Smooth muscle cell of the brain vasculature (primary cell): Measurements from ENCODE around the gene SPR.

Experiments used
- DNase-seq: peaks from one replicate; pipeline ENCODE4 v3.0.0-alpha.2; 2012; ENCODE audit warnings: low read depth, low spot score

The SPR gene

DNA sequence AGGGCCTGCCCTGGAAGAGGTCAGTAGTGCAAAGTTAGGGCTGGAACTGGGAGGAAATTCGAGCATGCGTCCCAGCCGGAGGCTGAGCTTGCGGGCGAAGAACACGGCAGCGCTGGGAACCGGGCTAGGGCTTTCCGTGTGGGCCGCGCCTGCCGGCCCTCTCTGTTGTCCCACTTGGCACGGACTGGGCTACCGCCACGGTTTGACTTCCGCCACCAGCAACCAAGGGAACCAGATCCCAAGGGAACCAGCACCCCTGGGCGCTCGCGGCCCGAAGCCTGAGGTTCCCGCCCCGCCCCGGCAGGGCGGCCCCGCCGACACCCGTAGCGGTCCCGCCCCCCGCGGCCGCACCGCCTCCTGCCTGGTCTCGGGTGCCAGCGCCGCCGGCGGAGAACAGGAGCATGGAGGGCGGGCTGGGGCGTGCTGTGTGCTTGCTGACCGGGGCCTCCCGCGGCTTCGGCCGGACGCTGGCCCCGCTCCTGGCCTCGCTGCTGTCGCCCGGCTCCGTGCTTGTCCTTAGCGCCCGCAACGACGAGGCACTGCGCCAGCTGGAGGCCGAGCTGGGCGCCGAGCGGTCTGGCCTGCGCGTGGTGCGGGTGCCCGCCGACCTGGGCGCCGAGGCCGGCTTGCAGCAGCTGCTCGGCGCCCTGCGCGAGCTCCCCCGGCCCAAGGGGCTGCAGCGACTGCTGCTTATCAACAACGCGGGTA is at the start of gene SPR:
Gene SPR (plus strand): TSS at position 377 of the 708 bp plus-strand sequence. CDS start 25 bp downstream, at position 402.
- no peak for DNase-seq

DNA sequence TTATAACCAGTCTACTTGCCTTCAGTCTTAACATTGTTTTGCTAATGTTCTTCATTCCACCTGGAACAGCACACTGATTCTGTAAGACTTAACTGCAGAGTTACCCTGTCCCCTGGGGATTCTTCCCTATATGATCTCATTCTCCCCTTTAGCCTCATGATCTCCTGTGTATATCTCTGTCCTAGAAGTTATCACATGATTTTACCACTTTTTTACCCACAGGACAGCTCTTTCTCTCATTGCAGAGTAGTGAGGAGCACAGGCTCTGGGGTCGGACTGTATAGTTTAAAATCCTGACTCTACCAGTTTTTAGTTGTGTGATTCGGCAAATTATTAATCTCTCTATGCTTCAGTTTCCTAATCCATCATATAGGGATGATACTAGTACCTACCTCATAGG is 47.1 kb upstream of the SPR start:
- DNase-seq: no peak

DNA sequence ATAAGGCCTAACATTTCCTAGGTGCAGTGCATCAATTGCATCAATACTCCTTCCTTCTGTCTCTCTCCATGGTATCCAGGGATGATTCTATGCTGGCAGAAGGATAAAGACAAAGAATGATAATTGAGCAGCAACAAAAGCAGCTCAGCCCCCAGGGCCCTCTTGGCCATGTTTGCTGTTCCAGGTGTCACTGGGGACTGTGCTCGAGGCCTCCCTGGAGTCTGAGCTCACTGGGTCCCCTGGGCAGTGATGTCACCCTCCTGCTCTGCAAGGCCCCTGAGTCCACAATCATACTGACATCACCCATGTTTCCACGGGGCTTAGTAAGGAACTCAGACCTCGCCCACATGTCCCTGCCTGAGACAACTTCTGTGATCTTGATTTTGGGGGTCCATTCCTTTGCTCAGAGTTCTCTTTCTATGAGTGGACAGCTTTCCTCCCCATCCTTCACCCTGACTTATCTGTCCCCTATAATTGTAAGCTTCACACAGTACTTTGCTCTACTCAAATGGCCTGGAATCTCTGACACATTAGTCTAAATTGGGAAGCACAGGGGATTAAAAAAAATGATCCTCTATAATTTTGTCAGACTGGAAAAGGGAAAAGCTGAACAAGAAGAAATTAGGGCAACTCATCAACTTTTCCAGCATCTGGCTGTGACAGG is 45.6 kb upstream of the SPR start:
- no peak for DNase-seq

DNA sequence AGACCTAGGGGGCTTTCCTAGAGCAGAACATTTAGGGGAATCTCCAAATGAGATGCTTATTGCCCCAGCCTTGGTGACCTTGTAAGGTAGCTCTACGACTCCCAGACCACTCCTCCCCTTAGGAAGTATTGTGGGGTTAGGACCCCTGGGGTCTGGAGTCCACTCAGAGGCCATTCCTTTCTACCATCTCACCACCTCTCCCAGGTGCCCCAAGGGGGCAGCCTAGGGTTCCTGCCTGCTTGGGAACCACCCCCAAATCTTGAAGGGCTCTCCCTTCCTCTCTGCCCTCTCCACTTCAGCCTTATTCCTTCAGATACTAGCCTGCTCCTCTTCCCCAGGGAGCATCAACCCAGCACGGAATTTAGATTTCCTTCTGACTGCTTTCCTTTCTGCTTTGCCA is 43.9 kb upstream of the SPR start:
- DNase-seq: no peak

DNA sequence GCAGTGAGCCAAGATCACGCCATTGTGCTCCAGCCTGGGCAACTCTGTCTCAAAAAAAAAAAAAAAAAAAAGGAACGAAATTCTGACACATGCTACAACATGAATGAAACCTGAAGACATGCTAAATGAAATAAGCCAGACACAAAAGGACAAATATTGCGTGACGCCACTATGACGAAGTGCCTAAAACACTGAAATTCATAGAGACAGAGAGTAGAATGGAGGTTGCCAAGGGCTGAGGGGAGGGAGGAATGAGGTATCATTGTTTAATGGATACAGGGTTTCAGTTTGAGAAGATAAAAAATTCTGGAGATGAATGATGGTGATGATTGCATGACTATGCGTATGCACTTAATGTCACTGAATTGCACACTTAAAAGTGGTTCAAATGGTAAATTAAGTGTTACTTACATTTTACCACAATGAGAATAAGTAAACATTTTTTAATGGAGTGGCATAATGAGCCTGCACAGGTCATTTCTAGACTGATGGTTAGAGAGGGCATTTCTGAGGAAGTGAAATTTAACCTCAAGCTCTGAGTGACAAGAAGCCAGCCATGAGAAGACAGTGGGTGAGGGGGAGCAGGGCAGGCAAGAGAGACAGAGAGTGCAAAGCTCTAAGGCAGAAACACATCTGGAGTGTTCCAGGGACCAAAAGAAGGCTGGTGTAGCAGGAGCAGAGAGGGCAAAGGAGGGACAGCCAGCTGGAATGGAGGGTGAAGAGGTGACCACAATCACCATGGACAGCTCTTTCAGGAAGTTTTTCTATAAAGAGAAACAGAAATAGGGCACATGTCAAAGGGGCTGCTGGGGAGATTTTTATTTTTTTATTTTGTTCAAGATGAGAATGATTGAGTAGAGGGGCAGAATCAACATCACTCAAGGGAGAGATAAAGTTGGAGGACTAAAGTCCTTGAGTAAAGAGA is 40.8 kb upstream of the SPR start:
- DNase-seq: no peak

DNA sequence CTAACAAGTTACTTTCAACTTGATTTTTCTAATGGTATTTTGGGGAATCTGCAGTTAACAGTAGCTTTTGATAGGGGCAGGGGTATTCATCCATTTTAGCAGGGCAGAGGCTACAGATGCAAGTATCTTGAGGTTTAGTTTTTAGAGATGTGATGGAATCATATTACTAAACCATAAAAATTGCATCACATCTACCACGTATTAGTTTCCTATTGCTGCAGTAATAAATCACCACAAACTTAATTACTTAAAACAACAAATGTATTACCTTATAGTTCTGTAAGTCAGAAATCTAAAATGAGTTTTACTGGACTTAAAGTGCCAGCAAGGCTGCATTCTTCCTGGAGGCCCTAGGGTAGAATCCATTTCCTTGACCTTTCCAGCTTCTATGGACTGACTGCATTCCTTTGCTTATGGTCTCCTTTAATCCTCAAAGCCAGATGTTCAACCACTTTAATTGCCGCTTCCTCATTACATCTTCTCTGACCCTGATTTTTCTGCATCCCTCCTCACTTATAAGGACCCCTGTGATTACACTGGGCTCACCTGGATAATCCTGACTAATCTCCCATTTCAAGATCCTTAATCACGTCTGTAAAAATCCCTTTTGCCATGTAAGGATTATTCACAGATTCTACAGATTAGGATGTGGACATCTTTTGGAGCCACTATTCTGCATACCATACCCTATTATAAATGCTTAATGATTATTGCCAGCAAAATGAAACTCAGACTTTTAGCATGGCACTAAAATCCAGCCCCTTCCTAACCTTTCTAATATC is 39.5 kb upstream of the SPR start:
- DNase-seq: no peak

DNA sequence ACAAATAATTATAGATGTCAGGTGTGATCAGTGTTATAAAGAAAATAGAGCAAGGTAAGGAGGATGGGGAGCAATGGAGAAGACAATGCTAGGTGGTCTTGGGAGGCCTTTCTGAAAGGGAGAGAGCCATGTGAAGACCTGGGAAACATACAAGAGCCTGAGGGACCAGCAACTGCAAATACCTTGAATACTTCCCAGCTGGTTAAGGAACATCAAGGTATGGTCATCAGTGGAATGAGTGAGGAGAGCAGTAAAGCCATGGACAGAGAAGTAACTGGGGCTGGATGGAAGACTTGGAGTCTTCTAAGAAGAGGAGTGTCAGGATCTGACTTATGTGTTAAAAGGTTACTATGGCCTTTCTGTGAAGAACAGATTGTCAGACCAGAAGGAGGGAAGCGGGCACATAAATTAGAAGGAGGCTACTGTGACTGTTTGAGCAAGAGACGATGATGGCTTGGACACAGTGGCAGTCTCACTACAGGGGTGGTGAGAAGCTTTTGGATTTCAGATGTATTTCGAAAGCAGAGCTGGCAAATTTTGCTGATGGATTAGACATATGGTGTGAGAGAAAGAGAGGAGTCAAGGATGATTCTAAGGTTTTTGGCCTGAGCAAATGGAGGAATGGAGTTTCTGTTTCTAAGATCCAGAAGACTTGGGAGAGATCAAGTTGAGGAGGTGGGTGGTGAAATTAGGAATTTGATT is 38.6 kb upstream of the SPR start:
- no peak for DNase-seq

DNA sequence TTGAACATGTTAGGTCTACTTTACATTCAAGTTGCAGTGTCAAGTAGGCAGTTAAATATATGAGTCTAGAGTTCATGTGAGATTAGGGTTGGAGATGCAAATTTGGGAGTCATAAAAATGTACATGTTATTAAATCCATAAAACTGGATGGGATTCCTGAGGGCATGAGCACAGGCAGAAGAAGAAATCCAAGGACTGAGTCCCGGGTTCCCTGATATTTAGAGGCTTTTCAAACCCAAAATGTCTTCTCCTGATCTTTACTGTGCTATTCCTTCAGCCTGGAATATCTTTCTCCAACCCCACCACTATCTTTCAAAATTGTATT is 38.1 kb upstream of the SPR start:
- DNase-seq: no peak

DNA sequence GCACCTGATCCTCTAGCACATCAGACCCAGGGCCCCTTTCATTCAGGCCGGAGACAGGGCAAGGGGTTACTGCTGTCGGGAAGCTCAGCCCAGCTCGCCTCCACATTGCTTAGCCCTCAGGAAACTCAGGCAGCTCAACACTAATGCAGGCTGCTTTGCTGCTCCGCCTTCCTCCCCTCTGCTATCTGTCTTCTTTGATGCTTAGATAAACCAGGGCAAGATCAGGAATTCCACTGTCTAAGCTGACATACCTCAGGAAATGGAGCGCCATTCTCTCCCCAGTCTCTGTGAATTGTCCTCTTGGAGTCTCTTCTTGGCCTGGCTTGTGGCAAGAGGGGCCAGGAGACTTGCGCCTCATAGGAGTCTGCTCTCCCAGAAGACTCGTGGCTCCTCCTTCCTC is 35.9 kb upstream of the SPR start:
- no peak for DNase-seq

DNA sequence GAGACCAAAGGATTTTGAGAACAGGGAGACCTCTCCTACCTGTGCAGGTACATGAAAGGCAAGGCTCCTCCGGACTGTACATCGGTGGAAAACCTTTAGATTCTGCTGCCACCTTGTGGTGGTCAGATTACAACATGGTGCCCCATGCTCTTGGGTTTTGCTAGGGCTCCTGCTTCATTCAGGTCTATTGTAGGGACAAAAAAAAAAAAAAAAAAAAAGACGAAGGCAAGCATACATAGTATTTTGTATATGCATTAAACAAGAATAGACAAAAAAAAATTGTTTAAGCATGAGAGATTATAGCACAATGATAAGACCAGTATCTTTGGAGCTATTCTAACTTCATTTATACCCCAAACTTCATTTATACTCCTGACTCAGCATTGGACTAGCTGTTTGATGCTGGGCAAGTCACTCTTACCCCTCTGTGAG is 27.4 kb upstream of the SPR start:
- DNase-seq: peak; percentile 20

DNA sequence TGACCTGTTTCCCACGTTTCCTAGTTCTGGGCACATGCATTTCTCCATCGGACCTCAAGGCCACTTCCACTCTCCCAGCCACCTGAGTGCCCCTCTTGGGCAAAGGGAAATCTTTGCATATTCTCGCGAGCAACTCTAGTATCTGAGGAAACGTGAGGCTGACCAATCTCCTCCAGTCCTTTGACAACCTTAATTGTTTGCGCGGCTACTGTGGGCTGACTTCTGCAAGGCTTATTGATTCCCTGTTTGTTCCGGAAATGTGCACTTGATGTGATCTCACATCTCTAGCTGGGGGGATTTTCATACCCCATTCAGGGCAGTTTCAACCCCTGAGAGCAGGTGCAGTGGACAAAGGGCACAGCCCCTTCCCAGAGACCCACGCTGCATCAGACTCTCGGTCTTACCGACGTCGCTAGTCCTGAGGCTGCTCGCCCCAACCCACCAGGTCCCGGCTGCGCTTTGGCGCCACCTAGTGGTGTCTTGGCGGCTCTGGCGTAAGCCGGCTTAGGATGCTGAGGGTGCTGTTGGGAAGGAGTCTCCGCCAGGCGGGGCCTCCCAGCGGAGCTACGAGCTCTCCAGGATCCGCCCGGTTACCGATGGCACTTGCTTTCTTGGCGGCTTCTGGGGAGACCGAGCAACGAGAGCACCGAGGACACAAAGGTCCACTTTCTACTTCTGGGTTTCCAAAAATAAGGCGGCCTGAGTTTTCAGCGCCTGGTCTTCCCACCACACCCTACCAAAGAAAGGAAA is 24.8 kb upstream of the SPR start:
- peak; percentile 83 for DNase-seq

DNA sequence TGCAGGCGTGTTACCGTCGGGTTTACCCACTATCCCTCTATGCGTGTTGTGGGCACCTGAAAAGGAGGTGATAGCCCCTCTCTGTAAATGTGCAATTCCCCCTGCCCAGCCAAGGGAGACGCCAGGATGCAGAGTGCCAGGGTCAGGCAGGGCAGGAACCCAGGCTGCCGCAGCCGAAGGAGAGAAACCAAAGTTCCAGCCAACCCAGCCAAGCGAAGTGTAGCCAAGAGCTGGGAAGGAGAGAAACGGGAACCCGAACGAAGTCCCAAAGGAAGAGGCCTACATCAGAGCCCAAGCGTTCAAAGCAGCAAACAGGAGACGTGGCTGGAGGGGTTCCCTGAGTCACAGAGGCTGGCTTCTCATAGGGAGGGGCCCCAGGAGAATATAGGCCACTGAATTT is 24.2 kb upstream of the SPR start:
- DNase-seq: no peak

DNA sequence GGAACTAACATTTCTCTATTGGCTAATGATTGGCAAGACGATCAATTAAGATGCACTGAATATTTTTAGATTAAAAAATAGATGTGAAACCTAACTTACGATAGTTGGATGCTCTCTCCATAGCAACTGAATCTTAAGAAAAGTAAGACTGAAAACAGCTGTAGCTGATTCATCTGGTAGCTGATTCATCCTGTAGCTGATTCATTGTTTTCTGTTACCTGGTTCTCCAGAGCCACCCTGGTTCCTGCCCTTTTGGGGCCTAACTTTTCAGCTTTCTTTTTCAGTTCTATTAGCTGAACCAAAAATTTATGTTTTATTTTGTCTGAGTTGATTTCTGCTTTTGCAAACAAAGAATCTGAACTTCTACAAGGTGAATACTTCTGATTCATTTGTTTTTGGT is 22.7 kb upstream of the SPR start:
- no peak for DNase-seq

DNA sequence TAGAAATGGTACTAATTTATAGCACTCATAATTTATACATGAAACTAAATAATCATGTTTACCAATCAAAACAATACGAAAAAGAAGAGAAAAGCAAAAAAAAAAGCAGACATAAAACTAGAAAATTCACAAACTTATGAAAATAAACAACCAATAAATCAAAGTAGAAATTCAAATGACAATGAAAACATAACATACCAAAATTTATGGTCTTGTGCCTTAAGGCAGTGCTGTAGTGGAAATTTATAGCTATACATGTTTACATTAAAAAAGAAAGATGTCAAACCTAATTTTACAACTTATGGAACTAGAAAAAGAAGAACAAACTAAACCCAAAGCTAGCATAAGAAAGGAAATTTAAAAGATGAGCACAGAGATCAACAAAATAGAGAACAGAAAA is 16.1 kb upstream of the SPR start:
- DNase-seq: no peak

DNA sequence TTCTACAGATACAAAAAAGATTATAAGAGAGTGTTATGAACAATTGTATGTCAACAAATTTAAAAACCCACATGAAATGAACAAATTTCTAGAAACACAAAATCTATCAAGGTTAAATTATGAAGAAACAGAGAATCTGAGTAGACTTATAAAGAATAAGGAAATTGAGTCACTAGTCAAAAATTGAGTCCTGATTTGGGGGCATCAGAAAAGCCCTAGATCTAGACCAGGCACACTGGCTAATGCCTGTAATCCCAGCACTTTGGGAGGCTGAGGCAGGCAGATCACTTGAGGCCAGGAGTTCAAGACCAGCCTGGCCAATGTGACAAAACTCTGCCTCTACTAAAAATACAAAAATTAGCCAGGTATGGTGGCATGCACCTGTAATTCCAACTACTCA is 15.3 kb upstream of the SPR start:
- DNase-seq: no peak

DNA sequence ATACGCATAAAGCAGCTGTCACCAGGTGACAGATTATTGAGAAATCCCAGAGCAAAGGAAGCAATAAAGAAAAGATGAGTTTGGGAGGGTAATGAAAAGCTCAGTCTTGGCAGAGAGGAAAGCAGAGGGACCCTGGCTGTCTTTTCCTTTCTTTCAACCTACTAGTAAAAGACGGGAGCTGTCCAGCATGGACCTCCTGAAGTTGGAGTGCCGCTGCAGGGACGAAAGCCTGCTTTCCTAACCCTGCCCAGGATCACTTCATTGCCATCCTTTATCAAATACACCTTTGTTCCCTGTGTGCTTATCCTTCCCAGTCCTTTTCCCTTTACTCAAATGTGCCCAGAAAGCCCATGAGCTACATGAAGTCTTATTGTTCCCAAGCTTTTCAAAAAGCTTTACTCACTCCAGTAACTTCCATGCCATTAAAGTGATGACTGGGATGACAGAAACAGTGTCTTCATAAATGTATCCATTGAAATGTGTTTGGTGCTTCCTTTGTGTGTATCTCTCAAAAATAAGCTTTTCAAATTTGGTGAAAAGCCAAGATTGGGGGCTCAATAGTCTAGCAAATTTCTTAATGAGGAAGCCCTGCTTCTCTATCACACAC is 3.7 kb upstream of the SPR start:
- DNase-seq: no peak

DNA sequence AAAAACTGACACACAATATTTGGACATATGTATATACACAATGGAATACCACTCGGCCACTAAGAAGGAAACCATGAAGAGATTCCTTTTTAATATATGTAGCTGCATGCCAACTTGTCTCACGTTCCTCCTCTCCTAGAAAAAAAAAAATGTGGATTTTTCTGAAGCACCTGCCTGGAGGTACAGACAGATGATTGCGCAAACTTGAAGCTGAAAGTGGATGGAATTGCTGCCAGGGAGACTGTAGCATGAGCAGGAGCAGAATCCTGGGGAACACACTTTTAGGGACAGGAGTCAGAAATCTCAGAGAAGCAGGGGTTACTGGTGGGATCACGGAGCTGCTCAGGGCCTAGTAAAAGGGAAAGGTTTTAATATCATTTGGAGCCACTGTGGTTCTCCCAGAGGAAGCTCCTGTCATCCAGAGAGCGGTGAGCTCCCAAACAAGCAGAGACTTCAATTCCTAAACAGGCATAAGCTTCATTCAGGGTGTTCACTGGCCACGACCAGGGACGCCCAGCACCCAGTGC is 640 bp upstream of the SPR start:
- no peak for DNase-seq

DNA sequence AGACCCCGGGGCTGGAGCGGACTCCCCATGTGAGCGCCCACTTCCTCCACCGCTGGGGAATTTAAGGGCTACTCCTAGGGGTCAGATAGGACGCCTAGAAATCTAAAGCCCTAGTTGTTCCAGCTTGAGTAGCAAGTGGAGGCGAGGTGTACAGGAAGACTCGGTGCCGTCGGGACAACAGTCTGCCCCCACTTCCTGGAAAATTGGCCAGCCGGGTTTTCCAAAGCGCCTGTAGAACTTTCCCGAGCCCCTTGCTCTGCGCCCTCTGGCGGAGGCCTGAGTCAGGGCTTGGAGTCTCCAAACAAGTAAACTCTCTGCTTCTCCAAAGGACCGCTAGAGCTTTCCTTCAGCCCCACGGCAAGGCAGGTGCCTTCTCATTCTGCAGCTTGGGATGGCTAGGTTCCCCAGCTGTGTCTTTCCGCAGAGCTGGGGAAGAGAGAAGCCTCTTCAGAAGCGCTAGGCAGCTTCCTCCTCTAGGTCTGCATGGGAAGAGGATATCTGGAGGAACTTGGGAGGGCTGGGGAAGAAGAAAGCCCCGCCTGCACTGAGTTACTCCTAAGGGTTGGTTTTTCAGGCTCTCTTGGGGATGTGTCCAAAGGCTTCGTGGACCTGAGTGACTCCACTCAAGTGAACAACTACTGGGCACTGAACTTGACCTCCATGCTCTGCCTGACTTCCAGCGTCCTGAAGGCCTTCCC is 681 bp downstream of the SPR start:
- DNase-seq: peak; percentile 60
